WTC11 (cell line): ENCODE measurements around the gene SDHAF1. TPM values are rescaled to one million over a fixed set of nuclear protein-coding genes. Genes with fewer than 3 reads are reported as not detected.

ENCODE experiments used
- ATF1 ChIP-seq: sonication (generic); formaldehyde crosslinking; IDR thresholded peaks from 2 replicates; pipeline ENCODE4 v1.8.1; 2023; ENCODE audit warnings: mild to moderate bottlenecking, moderate library complexity, missing genetic modification reagents
- NFE2L1 ChIP-seq: sonication (generic); formaldehyde crosslinking; IDR thresholded peaks from 2 replicates; pipeline ENCODE4 v1.8.1; 2023; ENCODE audit warnings: missing genetic modification reagents
- NR2C2 ChIP-seq: sonication (generic); formaldehyde crosslinking; IDR thresholded peaks from 2 replicates; pipeline ENCODE4 v1.8.0; 2022; ENCODE audit warnings: mild to moderate bottlenecking, missing genetic modification reagents
- NR3C1 ChIP-seq: sonication (generic); formaldehyde crosslinking; conservative IDR thresholded peaks from 2 replicates; pipeline ENCODE4 v1.8.1; 2023; ENCODE audit warnings: low read depth, mild to moderate bottlenecking, missing genetic modification reagents
- OVOL2 ChIP-seq: fragments of 250-450 bp; sonication (Bioruptor Pico); IDR thresholded peaks from 2 replicates; pipeline ENCODE4 v1.9.0; 2021; ENCODE audit warnings: mild to moderate bottlenecking, borderline replicate concordance
- PRRX2 ChIP-seq: fragments of 250-450 bp; sonication (Bioruptor Pico); IDR thresholded peaks from 2 replicates; pipeline ENCODE4 v1.8.0; 2021; ENCODE audit warnings: mild to moderate bottlenecking
- SP1 ChIP-seq: sonication (generic); formaldehyde crosslinking; conservative IDR thresholded peaks from 2 replicates; pipeline ENCODE4 v1.8.1; 2022; ENCODE audit warnings: missing genetic modification reagents
- TEAD1 ChIP-seq: sonication (generic); formaldehyde crosslinking; IDR thresholded peaks from 2 replicates; pipeline ENCODE4 v1.8.0; 2022; ENCODE audit warnings: mild to moderate bottlenecking, missing genetic modification reagents
- TEAD4 ChIP-seq: sonication (generic); formaldehyde crosslinking; IDR thresholded peaks from 2 replicates; pipeline ENCODE4 v1.8.0; 2022; ENCODE audit warnings: mild to moderate bottlenecking, missing genetic modification reagents
- TP53 ChIP-seq: sonication (generic); formaldehyde crosslinking; IDR thresholded peaks from 2 replicates; pipeline ENCODE4 v1.8.1; 2023; ENCODE audit warnings: mild to moderate bottlenecking, missing genetic modification reagents
- ZNF263 ChIP-seq: sonication (generic); formaldehyde crosslinking; IDR thresholded peaks from 2 replicates; pipeline ENCODE4 v1.8.1; 2022; ENCODE audit warnings: low read depth, mild to moderate bottlenecking, moderate library complexity, missing genetic modification reagents
- ZNF396 ChIP-seq: fragments of 250-450 bp; sonication (Bioruptor Pico); IDR thresholded peaks from 2 replicates; pipeline ENCODE4 v1.8.0; 2021; ENCODE audit warnings: mild to moderate bottlenecking, moderate library complexity, borderline replicate concordance
- ZNF416 ChIP-seq: fragments of 250-450 bp; sonication (Bioruptor Pico); IDR thresholded peaks from 2 replicates; pipeline ENCODE4 v1.9.0; 2021; ENCODE audit warnings: mild to moderate bottlenecking, inconsistent platforms
- total RNA-seq: library from RNA; stranded (reverse); gene quantifications from 3 replicates; pipeline ENCODE4 v1.2.3, GENCODE V29; 2021
- TF ChIP-seq, protein P1 (sequence below): sonication (generic); formaldehyde crosslinking; IDR thresholded peaks from 2 replicates; pipeline ENCODE4 v1.8.1; 2023; ENCODE audit warnings: mild to moderate bottlenecking, missing genetic modification reagents, borderline replicate concordance
- TF ChIP-seq, protein P2 (sequence below): sonication (generic); formaldehyde crosslinking; IDR thresholded peaks from 2 replicates; pipeline ENCODE4 v1.8.0; 2023; ENCODE audit warnings: missing genetic modification reagents, mild to moderate bottlenecking, borderline replicate concordance
- TF ChIP-seq, protein P3 (sequence below): sonication (generic); formaldehyde crosslinking; IDR thresholded peaks from 2 replicates; pipeline ENCODE4 v1.8.0; 2022; ENCODE audit warnings: missing genetic modification reagents
- TF ChIP-seq, protein P4 (sequence below): fragments of 250-450 bp; sonication (Bioruptor Pico); IDR thresholded peaks from 2 replicates; pipeline ENCODE4 v2.1.2; 2022; ENCODE audit warnings: mild to moderate bottlenecking, moderate library complexity
- TF ChIP-seq, protein P5 (sequence below): sonication (generic); formaldehyde crosslinking; IDR thresholded peaks from 2 replicates; pipeline ENCODE4 v1.8.0; 2023; ENCODE audit warnings: mild to moderate bottlenecking, missing genetic modification reagents
- TF ChIP-seq, protein P6 (sequence below): sonication (generic); formaldehyde crosslinking; IDR thresholded peaks from 2 replicates; pipeline ENCODE4 v1.8.0; 2022; ENCODE audit warnings: mild to moderate bottlenecking, missing genetic modification reagents
- TF ChIP-seq, protein P7 (sequence below): sonication (generic); formaldehyde crosslinking; IDR thresholded peaks from 2 replicates; pipeline ENCODE4 v1.8.0; 2023; ENCODE audit warnings: missing genetic modification reagents
- TF ChIP-seq, protein P8 (sequence below): sonication (generic); formaldehyde crosslinking; IDR thresholded peaks from 2 replicates; pipeline ENCODE4 v1.8.1; 2022; ENCODE audit warnings: mild to moderate bottlenecking, moderate library complexity, missing genetic modification reagents

The SDHAF1 gene
- total RNA-seq, 1 experiment from 2014 or later: 20.8 TPM

DNA sequence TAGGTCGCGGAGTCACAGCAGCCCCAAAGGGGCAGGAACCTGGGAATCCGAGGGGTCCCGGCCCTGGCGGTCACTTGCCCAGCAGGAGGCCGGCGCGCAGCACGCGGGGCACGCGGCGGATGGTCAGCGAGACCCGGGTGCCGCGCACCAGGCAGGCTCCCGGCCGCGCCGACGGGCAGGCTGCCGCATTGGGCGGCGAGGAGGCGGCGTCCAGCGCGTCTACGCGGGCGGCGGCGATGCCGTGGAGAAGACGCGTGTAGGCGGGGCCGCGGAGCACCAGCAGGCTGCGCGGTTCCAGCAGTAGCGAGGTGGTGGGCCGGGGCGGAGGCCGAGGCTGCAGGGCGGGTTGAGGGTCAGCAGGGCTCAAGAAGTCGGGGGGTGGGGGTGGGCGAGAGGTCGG is 14.2 kb downstream of the SDHAF1 start (continued):
- TF ChIP-seq, protein P1, sequence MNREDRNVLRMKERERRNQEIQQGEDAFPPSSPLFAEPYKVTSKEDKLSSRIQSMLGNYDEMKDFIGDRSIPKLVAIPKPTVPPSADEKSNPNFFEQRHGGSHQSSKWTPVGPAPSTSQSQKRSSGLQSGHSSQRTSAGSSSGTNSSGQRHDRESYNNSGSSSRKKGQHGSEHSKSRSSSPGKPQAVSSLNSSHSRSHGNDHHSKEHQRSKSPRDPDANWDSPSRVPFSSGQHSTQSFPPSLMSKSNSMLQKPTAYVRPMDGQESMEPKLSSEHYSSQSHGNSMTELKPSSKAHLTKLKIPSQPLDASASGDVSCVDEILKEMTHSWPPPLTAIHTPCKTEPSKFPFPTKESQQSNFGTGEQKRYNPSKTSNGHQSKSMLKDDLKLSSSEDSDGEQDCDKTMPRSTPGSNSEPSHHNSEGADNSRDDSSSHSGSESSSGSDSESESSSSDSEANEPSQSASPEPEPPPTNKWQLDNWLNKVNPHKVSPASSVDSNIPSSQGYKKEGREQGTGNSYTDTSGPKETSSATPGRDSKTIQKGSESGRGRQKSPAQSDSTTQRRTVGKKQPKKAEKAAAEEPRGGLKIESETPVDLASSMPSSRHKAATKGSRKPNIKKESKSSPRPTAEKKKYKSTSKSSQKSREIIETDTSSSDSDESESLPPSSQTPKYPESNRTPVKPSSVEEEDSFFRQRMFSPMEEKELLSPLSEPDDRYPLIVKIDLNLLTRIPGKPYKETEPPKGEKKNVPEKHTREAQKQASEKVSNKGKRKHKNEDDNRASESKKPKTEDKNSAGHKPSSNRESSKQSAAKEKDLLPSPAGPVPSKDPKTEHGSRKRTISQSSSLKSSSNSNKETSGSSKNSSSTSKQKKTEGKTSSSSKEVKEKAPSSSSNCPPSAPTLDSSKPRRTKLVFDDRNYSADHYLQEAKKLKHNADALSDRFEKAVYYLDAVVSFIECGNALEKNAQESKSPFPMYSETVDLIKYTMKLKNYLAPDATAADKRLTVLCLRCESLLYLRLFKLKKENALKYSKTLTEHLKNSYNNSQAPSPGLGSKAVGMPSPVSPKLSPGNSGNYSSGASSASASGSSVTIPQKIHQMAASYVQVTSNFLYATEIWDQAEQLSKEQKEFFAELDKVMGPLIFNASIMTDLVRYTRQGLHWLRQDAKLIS: no peak
- TF ChIP-seq, protein P2, sequence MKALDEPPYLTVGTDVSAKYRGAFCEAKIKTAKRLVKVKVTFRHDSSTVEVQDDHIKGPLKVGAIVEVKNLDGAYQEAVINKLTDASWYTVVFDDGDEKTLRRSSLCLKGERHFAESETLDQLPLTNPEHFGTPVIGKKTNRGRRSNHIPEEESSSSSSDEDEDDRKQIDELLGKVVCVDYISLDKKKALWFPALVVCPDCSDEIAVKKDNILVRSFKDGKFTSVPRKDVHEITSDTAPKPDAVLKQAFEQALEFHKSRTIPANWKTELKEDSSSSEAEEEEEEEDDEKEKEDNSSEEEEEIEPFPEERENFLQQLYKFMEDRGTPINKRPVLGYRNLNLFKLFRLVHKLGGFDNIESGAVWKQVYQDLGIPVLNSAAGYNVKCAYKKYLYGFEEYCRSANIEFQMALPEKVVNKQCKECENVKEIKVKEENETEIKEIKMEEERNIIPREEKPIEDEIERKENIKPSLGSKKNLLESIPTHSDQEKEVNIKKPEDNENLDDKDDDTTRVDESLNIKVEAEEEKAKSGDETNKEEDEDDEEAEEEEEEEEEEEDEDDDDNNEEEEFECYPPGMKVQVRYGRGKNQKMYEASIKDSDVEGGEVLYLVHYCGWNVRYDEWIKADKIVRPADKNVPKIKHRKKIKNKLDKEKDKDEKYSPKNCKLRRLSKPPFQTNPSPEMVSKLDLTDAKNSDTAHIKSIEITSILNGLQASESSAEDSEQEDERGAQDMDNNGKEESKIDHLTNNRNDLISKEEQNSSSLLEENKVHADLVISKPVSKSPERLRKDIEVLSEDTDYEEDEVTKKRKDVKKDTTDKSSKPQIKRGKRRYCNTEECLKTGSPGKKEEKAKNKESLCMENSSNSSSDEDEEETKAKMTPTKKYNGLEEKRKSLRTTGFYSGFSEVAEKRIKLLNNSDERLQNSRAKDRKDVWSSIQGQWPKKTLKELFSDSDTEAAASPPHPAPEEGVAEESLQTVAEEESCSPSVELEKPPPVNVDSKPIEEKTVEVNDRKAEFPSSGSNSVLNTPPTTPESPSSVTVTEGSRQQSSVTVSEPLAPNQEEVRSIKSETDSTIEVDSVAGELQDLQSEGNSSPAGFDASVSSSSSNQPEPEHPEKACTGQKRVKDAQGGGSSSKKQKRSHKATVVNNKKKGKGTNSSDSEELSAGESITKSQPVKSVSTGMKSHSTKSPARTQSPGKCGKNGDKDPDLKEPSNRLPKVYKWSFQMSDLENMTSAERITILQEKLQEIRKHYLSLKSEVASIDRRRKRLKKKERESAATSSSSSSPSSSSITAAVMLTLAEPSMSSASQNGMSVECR: no peak
- TF ChIP-seq, protein P3, sequence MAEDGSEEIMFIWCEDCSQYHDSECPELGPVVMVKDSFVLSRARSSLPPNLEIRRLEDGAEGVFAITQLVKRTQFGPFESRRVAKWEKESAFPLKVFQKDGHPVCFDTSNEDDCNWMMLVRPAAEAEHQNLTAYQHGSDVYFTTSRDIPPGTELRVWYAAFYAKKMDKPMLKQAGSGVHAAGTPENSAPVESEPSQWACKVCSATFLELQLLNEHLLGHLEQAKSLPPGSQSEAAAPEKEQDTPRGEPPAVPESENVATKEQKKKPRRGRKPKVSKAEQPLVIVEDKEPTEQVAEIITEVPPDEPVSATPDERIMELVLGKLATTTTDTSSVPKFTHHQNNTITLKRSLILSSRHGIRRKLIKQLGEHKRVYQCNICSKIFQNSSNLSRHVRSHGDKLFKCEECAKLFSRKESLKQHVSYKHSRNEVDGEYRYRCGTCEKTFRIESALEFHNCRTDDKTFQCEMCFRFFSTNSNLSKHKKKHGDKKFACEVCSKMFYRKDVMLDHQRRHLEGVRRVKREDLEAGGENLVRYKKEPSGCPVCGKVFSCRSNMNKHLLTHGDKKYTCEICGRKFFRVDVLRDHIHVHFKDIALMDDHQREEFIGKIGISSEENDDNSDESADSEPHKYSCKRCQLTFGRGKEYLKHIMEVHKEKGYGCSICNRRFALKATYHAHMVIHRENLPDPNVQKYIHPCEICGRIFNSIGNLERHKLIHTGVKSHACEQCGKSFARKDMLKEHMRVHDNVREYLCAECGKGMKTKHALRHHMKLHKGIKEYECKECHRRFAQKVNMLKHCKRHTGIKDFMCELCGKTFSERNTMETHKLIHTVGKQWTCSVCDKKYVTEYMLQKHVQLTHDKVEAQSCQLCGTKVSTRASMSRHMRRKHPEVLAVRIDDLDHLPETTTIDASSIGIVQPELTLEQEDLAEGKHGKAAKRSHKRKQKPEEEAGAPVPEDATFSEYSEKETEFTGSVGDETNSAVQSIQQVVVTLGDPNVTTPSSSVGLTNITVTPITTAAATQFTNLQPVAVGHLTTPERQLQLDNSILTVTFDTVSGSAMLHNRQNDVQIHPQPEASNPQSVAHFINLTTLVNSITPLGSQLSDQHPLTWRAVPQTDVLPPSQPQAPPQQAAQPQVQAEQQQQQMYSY (CRISPR knock-in tag): no peak
- TF ChIP-seq TP53 (0 out of 2 replicates have a peak, but pooled peaks have one; percentile 30), TEAD1 (no peak), NR3C1 (no peak), NFE2L1 (CRISPR knock-in tag) (no peak), NR2C2 (CRISPR knock-in tag) (no peak), ZNF396 (no peak), TEAD4 (no peak), OVOL2 (no peak), ATF1 (CRISPR knock-in tag) (no peak), PRRX2 (no peak), ZNF416 (CRISPR knock-in tag) (no peak), SP1 (peak; percentile 42; the same call in 1 of the 2 replicates), ZNF263 (CRISPR knock-in tag) (no peak)
- TF ChIP-seq, protein P4, sequence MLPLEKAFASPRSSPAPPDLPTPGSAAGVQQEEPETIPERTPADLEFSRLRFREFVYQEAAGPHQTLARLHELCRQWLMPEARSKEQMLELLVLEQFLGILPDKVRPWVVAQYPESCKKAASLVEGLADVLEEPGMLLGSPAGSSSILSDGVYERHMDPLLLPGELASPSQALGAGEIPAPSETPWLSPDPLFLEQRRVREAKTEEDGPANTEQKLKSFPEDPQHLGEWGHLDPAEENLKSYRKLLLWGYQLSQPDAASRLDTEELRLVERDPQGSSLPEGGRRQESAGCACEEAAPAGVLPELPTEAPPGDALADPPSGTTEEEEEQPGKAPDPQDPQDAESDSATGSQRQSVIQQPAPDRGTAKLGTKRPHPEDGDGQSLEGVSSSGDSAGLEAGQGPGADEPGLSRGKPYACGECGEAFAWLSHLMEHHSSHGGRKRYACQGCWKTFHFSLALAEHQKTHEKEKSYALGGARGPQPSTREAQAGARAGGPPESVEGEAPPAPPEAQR (CRISPR knock-in tag): no peak
- TF ChIP-seq, protein P5, sequence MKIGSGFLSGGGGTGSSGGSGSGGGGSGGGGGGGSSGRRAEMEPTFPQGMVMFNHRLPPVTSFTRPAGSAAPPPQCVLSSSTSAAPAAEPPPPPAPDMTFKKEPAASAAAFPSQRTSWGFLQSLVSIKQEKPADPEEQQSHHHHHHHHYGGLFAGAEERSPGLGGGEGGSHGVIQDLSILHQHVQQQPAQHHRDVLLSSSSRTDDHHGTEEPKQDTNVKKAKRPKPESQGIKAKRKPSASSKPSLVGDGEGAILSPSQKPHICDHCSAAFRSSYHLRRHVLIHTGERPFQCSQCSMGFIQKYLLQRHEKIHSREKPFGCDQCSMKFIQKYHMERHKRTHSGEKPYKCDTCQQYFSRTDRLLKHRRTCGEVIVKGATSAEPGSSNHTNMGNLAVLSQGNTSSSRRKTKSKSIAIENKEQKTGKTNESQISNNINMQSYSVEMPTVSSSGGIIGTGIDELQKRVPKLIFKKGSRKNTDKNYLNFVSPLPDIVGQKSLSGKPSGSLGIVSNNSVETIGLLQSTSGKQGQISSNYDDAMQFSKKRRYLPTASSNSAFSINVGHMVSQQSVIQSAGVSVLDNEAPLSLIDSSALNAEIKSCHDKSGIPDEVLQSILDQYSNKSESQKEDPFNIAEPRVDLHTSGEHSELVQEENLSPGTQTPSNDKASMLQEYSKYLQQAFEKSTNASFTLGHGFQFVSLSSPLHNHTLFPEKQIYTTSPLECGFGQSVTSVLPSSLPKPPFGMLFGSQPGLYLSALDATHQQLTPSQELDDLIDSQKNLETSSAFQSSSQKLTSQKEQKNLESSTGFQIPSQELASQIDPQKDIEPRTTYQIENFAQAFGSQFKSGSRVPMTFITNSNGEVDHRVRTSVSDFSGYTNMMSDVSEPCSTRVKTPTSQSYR (CRISPR knock-in tag): no peak
- TF ChIP-seq, protein P6, sequence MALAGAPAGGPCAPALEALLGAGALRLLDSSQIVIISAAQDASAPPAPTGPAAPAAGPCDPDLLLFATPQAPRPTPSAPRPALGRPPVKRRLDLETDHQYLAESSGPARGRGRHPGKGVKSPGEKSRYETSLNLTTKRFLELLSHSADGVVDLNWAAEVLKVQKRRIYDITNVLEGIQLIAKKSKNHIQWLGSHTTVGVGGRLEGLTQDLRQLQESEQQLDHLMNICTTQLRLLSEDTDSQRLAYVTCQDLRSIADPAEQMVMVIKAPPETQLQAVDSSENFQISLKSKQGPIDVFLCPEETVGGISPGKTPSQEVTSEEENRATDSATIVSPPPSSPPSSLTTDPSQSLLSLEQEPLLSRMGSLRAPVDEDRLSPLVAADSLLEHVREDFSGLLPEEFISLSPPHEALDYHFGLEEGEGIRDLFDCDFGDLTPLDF: no peak
- TF ChIP-seq, protein P7, sequence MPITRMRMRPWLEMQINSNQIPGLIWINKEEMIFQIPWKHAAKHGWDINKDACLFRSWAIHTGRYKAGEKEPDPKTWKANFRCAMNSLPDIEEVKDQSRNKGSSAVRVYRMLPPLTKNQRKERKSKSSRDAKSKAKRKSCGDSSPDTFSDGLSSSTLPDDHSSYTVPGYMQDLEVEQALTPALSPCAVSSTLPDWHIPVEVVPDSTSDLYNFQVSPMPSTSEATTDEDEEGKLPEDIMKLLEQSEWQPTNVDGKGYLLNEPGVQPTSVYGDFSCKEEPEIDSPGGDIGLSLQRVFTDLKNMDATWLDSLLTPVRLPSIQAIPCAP (CRISPR knock-in tag): peak; percentile 41; the same call in 1 of the 2 replicates
- TF ChIP-seq, protein P8, sequence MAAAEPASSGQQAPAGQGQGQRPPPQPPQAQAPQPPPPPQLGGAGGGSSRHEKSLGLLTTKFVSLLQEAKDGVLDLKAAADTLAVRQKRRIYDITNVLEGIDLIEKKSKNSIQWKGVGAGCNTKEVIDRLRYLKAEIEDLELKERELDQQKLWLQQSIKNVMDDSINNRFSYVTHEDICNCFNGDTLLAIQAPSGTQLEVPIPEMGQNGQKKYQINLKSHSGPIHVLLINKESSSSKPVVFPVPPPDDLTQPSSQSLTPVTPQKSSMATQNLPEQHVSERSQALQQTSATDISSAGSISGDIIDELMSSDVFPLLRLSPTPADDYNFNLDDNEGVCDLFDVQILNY (CRISPR knock-in tag): peak; percentile 67; the same call in 1 of the 2 replicates
